Astrocyte (in vitro differentiated cells and primary cell): ENCODE results near the gene USPL1. TPM values are rescaled to one million over a fixed set of nuclear protein-coding genes. Genes with fewer than 3 reads are reported as not detected.

Experiments
- DNase-seq: peaks from one replicate; pipeline ENCODE4 v3.0.0-alpha.2; 2010; ENCODE audit warnings: low read depth
- FAIRE-seq: peaks from 2 replicates; lab custom pipeline; 2011; peaks lifted over from hg19 to GRCh38; lab: Jason Lieb, UNC
- H2AFZ ChIP-seq: 2 replicates; pipeline ENCODE4 v1.6.0; 2012; ENCODE audit warnings: low read depth, low read length, inconsistent platforms
- H3K27ac ChIP-seq: 2 replicates; pipeline ENCODE4 v1.5.1; 2011; ENCODE audit warnings: low read depth, low read length, inconsistent platforms
- H3K27me3 ChIP-seq: 2 replicates; pipeline ENCODE4 v1.6.0; 2011; ENCODE audit warnings: low read length, inconsistent platforms; ENCODE audit not compliant: insufficient read depth
- H3K36me3 ChIP-seq: 2 replicates; pipeline ENCODE4 v1.5.1; 2011; ENCODE audit warnings: low read length, inconsistent platforms; ENCODE audit not compliant: insufficient read depth
- H3K4me1 ChIP-seq: 2 replicates; pipeline ENCODE4 v1.5.1; 2011; ENCODE audit warnings: low read length, inconsistent platforms; ENCODE audit not compliant: insufficient read depth
- H3K4me2 ChIP-seq: 2 replicates; pipeline ENCODE4 v1.6.0; 2012; ENCODE audit warnings: low read length, inconsistent platforms
- H3K4me3 ChIP-seq: 2 replicates; pipeline ENCODE4 v1.5.1; 2011; ENCODE audit warnings: low read depth, mild to moderate bottlenecking, low read length, inconsistent platforms; ENCODE audit not compliant: insufficient read depth
- H3K79me2 ChIP-seq: 2 replicates; pipeline ENCODE4 v1.6.0; 2012; ENCODE audit warnings: mild to moderate bottlenecking, low read length, inconsistent platforms; ENCODE audit not compliant: insufficient read depth
- H3K9ac ChIP-seq: 2 replicates; pipeline ENCODE4 v1.6.0; 2012; ENCODE audit warnings: mild to moderate bottlenecking, low read length, inconsistent platforms
- H3K9me3 ChIP-seq: 2 replicates; pipeline ENCODE4 v1.5.1; 2012; ENCODE audit warnings: low read depth, mild to moderate bottlenecking, low read length, inconsistent platforms; ENCODE audit not compliant: insufficient read depth
- H4K20me1 ChIP-seq: 2 replicates; pipeline ENCODE4 v1.6.0; 2012; ENCODE audit warnings: low read length, inconsistent platforms; ENCODE audit not compliant: insufficient read depth
- H3K27ac Mint-ChIP-seq: one replicate; pipeline ENCODE4 v1.8.0; 2021; ENCODE audit warnings: mild to moderate bottlenecking, mixed read lengths; ENCODE audit not compliant: unreplicated experiment
- H3K27me3 Mint-ChIP-seq: one replicate; pipeline ENCODE4 v1.8.0; 2021; ENCODE audit warnings: low read depth, mixed read lengths; ENCODE audit not compliant: unreplicated experiment
- H3K36me3 Mint-ChIP-seq: one replicate; pipeline ENCODE4 v1.8.0; 2021; ENCODE audit warnings: low read depth, mixed read lengths; ENCODE audit not compliant: unreplicated experiment
- H3K4me1 Mint-ChIP-seq: one replicate; pipeline ENCODE4 v1.8.0; 2021; ENCODE audit warnings: low read depth, mixed read lengths; ENCODE audit not compliant: unreplicated experiment
- H3K4me3 Mint-ChIP-seq: one replicate; pipeline ENCODE4 v1.8.0; 2021; ENCODE audit warnings: mild to moderate bottlenecking, moderate library complexity, mixed read lengths; ENCODE audit not compliant: unreplicated experiment
- H3K9me3 Mint-ChIP-seq: one replicate; pipeline ENCODE4 v1.8.0; 2021; ENCODE audit warnings: mild to moderate bottlenecking, mixed read lengths; ENCODE audit not compliant: unreplicated experiment
- CTCF ChIP-seq: IDR thresholded peaks from 2 replicates; pipeline ENCODE4 v1.5.1; 2011; ENCODE audit warnings: low read depth, mild to moderate bottlenecking, inconsistent platforms, low read length, moderate library complexity; ENCODE audit not compliant: insufficient read depth
- EZH2 ChIP-seq: IDR thresholded peaks from 2 replicates; pipeline ENCODE4 v1.6.1; 2012; ENCODE audit warnings: mild to moderate bottlenecking, low read length, inconsistent platforms; ENCODE audit not compliant: insufficient read depth
- total RNA-seq: library from RNA; stranded (reverse); gene quantifications from 2 replicates; pipeline ENCODE4 v1.2.1, GENCODE V29; 2021

The USPL1 gene
- total RNA-seq, 1 donor from 2014 or later = 29.6 TPM

GRCh38 chr13:30692113-30692512 lies 74.4 kb downstream of the USPL1 start:
- H3K9me3 Mint-ChIP-seq = no peaks in the 10 kb centered on the region
- H3K9me3 ChIP-seq = no peaks in the 10 kb centered on the region
- no peak for FAIRE-seq

GRCh38 chr13:30696278-30697176 lies 78.8 kb downstream of the USPL1 start:
- H3K4me2 ChIP-seq = peak overlapping the region; percentile 78
- peak overlapping the region; percentile 64 for H3K27ac Mint-ChIP-seq

More at GRCh38 chr13:30692113-30692512, 74.4 kb downstream of the USPL1 start:
- H3K4me3 Mint-ChIP-seq = no peak overlapping the region
- Histone ChIP-seq H3K79me2 (no peaks in the 10 kb centered on the region), H3K4me1 (peaks cover 17% of the 10 kb centered on the region), H3K27ac (no peak overlapping the region), H3K4me2 (no peak overlapping the region), H3K4me3 (no peak overlapping the region), H3K27me3 (no peaks in the 10 kb centered on the region), H3K9ac (no peak overlapping the region), H3K36me3 (no peaks in the 10 kb centered on the region), H4K20me1 (no peaks in the 10 kb centered on the region), H2AFZ (no peak overlapping the region)
- H3K4me1 Mint-ChIP-seq = peaks cover 21% of the 10 kb centered on the region
- no peaks in the 10 kb centered on the region for H3K27me3 Mint-ChIP-seq
- no peak overlapping the region for H3K27ac Mint-ChIP-seq
- no peak for DNase-seq
- no peak for TF ChIP-seq CTCF
- TF ChIP-seq EZH2 = no peak
- peaks cover 3% of the 10 kb centered on the region for H3K36me3 Mint-ChIP-seq

More at GRCh38 chr13:30696278-30697176, 78.8 kb downstream of the USPL1 start:
- DNase-seq = no peak
- Mint-ChIP-seq H3K4me1 (peaks cover 21% of the 10 kb centered on the region), H3K27me3 (peaks cover 5% of the 10 kb centered on the region), H3K4me3 (no peak overlapping the region), H3K9me3 (no peaks in the 10 kb centered on the region), H3K36me3 (no peaks in the 10 kb centered on the region)
- no peaks in the 10 kb centered on the region for H3K27me3 ChIP-seq
- TF ChIP-seq CTCF = no peak
- peaks cover 22% of the 10 kb centered on the region for H3K4me1 ChIP-seq
- H3K36me3 ChIP-seq = no peaks in the 10 kb centered on the region
- peak overlapping the region; percentile 60 for H2AFZ ChIP-seq
- H3K27ac ChIP-seq = peak overlapping the region; percentile 24
- no peak overlapping the region for H3K9ac ChIP-seq
- no peaks in the 10 kb centered on the region for H4K20me1 ChIP-seq
- no peak overlapping the region for H3K4me3 ChIP-seq
- no peaks in the 10 kb centered on the region for H3K9me3 ChIP-seq
- H3K79me2 ChIP-seq = no peaks in the 10 kb centered on the region
- no peak for FAIRE-seq
